ENCODE measurements around the gene C10orf105.

Gene C10orf105

GRCh38 chr10:71683301-71683700 lies 36.3 kb downstream of the C10orf105 start:
- WGBS (ENCODE audit: insufficient coverage): 98% methylated on average over 7 of the region's 7 CpGs
- ChIA-PET CTCF (interaction anchor here (0.7 to 1.0 kb wide), 2 partner anchors 25 to 93 kb away, joined by 3 read pairs; no protein-coding TSS in a partner anchor), POLR2A (no interaction called here)
- DNase-seq: no peak
- peaks cover 0 to 28% (median 6%) of the 10 kb centered on the region in 4 experiments for H3K4me1 ChIP-seq (ENCODE audit: control extremely low read depth in 1 of 4, control insufficient read depth in 4 of 4, insufficient read depth in 4 of 4, low read length in 3 of 4)
- H3K27me3 ChIP-seq (replicated peaks in 2 of 5; ENCODE audit: control insufficient read depth in 4 of 5, insufficient read depth in 5 of 5, low read length in 4 of 5): no peaks in the 10 kb centered on the region
- H3K9me3 ChIP-seq (ENCODE audit: control extremely low read depth in 1 of 5, control insufficient read depth in 4 of 5, insufficient read depth in 2 of 5, low read depth in 1 of 5, low read length in 4 of 5): no peaks in the 10 kb centered on the region
- no peak overlapping the region for H3K4me3 ChIP-seq (ENCODE audit: control insufficient read depth in 1 of 7, extremely low read depth in 1 of 7, insufficient read depth in 4 of 7, low read depth in 2 of 7, low read length in 6 of 7)
- no peaks in the 10 kb centered on the region for H3K36me3 ChIP-seq (ENCODE audit: control insufficient read depth in 4 of 4, insufficient read depth in 4 of 4, low read length in 3 of 4)
- no peak overlapping the region for H3K27ac ChIP-seq (ENCODE audit: insufficient read depth in 1 of 2, low read depth in 1 of 2, low read length in 2 of 2, poor library complexity in 1 of 2, severe bottlenecking in 2 of 2)

DNA sequence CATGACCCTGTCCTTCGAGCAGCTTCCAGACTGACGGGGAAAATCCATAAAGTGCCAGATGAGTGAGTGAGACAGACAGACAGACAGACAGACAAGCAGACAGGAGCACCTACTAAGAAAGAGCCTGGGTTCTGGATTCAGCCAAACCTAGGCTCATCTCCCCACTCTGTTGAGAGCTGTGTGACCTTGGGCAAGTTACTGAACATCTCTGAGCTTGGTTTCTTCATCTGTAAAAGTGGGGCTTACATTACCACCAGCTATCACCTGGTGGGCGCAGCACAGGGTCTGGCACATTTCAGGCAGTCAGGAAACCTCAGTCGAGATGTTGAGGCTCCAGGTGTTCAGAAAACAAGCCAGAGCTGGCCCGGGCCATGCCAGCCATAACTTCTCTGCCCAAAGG lies 37.6 kb downstream of the C10orf105 start:
- Histone ChIP-seq H3K9me3 (ENCODE audit: control extremely low read depth in 1 of 5, control insufficient read depth in 4 of 5, insufficient read depth in 2 of 5, low read depth in 1 of 5, low read length in 4 of 5) (no peaks in the 10 kb centered on the region), H3K4me3 (ENCODE audit: control insufficient read depth in 1 of 7, extremely low read depth in 1 of 7, insufficient read depth in 4 of 7, low read depth in 2 of 7, low read length in 6 of 7) (no peak overlapping the region), H3K27ac (ENCODE audit: insufficient read depth in 1 of 2, low read depth in 1 of 2, low read length in 2 of 2, poor library complexity in 1 of 2, severe bottlenecking in 2 of 2) (no peak overlapping the region), H3K27me3 (replicated peaks in 2 of 5; ENCODE audit: control insufficient read depth in 4 of 5, insufficient read depth in 5 of 5, low read length in 4 of 5) (no peaks in the 10 kb centered on the region), H3K4me1 (ENCODE audit: control extremely low read depth in 1 of 4, control insufficient read depth in 4 of 4, insufficient read depth in 4 of 4, low read length in 3 of 4) (peaks cover 0 to 32% (median 6%) of the 10 kb centered on the region in 4 experiments), H3K36me3 (ENCODE audit: control insufficient read depth in 4 of 4, insufficient read depth in 4 of 4, low read length in 3 of 4) (no peaks in the 10 kb centered on the region)
- POLR2A ChIA-PET: no interaction called here
- 100% methylated on average over 5 of the region's 5 CpGs for WGBS (ENCODE audit: insufficient coverage)
- CTCF ChIA-PET: interaction anchor here (1.1 to 1.2 kb wide), 3 partner anchors 13 to 18 kb away, joined by 3 to 5 read pairs (median 4); no protein-coding TSS in a partner anchor
- no peak for DNase-seq

DNA sequence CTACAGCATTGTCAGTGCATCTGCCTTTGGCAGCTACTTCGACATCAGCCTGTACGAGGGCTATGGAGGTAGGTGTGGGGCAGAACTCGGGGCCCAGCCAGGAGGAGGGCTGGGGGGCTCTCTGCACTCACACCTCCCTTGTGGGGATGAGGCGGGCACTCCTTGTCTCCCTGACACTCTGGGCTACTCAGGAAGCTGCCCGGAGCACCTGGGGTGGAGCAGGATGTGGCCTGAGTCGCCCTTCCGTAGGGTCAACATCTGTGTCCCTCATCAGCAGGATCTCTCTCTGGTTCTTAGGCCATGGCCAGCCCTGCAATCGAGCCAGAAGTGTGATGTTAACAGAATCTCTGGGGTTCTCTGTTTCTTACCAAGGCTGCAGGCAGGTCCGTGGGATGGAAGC lies 40.2 kb downstream of the C10orf105 start:
- 96% methylated on average over 7 of the region's 9 CpGs for WGBS (ENCODE audit: insufficient coverage)
- Histone ChIP-seq H3K9me3 (ENCODE audit: control extremely low read depth in 1 of 5, control insufficient read depth in 4 of 5, insufficient read depth in 2 of 5, low read depth in 1 of 5, low read length in 4 of 5) (no peaks in the 10 kb centered on the region), H3K27ac (ENCODE audit: insufficient read depth in 1 of 2, low read depth in 1 of 2, low read length in 2 of 2, poor library complexity in 1 of 2, severe bottlenecking in 2 of 2) (no peak overlapping the region), H3K27me3 (replicated peaks in 2 of 5; ENCODE audit: control insufficient read depth in 4 of 5, insufficient read depth in 5 of 5, low read length in 4 of 5) (no peaks in the 10 kb centered on the region), H3K4me1 (ENCODE audit: control extremely low read depth in 1 of 4, control insufficient read depth in 4 of 4, insufficient read depth in 4 of 4, low read length in 3 of 4) (peaks cover 0 to 20% (median 5%) of the 10 kb centered on the region in 4 experiments), H3K4me3 (ENCODE audit: control insufficient read depth in 1 of 7, extremely low read depth in 1 of 7, insufficient read depth in 4 of 7, low read depth in 2 of 7, low read length in 6 of 7) (no peak overlapping the region), H3K36me3 (ENCODE audit: control insufficient read depth in 4 of 4, insufficient read depth in 4 of 4, low read length in 3 of 4) (no peaks in the 10 kb centered on the region)
- CTCF ChIA-PET: interaction anchor here (1.0 to 1.4 kb wide), 6 partner anchors 10 to 336 kb away, joined by 3 to 5 read pairs (median 3); no protein-coding TSS in a partner anchor
- POLR2A ChIA-PET: no interaction called here
- no peak for DNase-seq

DNA sequence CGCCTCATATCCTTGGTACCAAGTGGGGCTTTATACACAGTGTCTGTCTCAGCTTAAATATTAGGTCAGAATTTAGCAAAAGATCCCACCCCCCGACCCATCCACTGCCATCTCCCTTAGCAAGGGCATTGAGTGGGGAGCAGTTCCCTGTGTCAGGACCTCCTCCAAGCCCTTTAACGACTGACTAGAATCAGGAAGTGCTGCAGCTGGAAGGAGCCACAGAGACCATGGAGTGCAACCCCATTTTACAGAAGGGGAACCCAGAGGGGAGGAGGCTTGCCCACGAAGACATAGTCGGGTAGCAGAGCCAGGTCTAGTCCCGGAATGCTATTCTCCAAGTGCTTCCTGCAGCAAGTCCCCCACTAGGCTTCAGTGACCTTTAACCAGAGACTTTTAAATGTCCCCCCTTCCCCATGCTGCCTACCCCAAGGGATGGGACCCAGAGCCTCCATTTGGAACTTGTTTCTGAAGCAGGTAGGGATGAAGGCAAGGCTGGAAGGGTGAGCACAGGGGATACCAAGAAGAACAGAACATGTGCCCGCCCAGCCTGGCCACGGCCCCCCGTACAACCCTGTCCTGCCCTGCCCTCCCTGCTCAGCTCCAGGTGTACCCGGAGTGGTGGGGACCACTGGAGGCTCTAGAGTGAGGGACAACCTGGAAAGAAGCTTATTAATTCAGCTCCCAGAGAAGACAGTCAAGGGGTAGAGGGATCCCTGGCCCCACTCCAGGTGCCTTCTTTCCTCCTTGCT lies 41.3 kb downstream of the C10orf105 start:
- POLR2A ChIA-PET: no interaction called here
- CTCF ChIA-PET: interaction anchor here (0.9 to 1.4 kb wide), 5 partner anchors 11 to 334 kb away, joined by 3 to 5 read pairs (median 3); no protein-coding TSS in a partner anchor
- 86% methylated on average over 9 of the region's 10 CpGs for WGBS (ENCODE audit: insufficient coverage)

DNA sequence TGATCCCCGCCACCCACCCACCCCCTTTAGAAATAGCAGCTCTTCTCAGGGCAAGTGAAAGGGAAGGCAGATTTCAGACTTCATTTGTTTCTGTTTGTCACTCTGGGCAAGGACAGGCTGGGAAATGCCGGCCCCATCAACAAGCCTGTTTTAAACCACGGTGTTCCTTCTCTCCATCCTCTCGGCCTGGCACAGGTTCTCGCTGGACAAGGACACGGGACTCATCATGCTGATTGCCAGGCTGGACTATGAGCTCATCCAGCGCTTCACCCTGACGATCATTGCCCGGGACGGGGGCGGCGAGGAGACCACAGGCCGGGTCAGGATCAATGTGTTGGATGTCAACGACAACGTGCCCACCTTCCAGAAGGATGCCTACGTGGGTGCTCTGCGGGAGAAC lies 42.3 kb downstream of the C10orf105 start:
- Histone ChIP-seq H3K27ac (ENCODE audit: insufficient read depth in 1 of 2, low read depth in 1 of 2, low read length in 2 of 2, poor library complexity in 1 of 2, severe bottlenecking in 2 of 2) (no peak overlapping the region), H3K27me3 (replicated peaks in 2 of 5; ENCODE audit: control insufficient read depth in 4 of 5, insufficient read depth in 5 of 5, low read length in 4 of 5) (no peaks in the 10 kb centered on the region), H3K36me3 (ENCODE audit: control insufficient read depth in 4 of 4, insufficient read depth in 4 of 4, low read length in 3 of 4) (no peaks in the 10 kb centered on the region), H3K4me1 (ENCODE audit: control extremely low read depth in 1 of 4, control insufficient read depth in 4 of 4, insufficient read depth in 4 of 4, low read length in 3 of 4) (peaks cover 0 to 21% (median 0%) of the 10 kb centered on the region in 4 experiments), H3K4me3 (ENCODE audit: control insufficient read depth in 1 of 7, extremely low read depth in 1 of 7, insufficient read depth in 4 of 7, low read depth in 2 of 7, low read length in 6 of 7) (no peak overlapping the region), H3K9me3 (ENCODE audit: control extremely low read depth in 1 of 5, control insufficient read depth in 4 of 5, insufficient read depth in 2 of 5, low read depth in 1 of 5, low read length in 4 of 5) (no peaks in the 10 kb centered on the region)
- POLR2A ChIA-PET: no interaction called here
- DNase-seq: no peak
- CTCF ChIA-PET: interaction anchor here (0.9 to 1.4 kb wide), 2 partner anchors 18 to 38 kb away, joined by 3 read pairs; no protein-coding TSS in a partner anchor
- 98% methylated on average over 16 of the region's 17 CpGs for WGBS (ENCODE audit: insufficient coverage)

More for the DNA sequence above, 41.3 kb downstream of the C10orf105 start:
- no peaks in the 10 kb centered on the region for H3K36me3 ChIP-seq (ENCODE audit: control insufficient read depth in 4 of 4, insufficient read depth in 4 of 4, low read length in 3 of 4)
- no peak for DNase-seq
- no peak overlapping the region for H3K4me3 ChIP-seq (ENCODE audit: control insufficient read depth in 1 of 7, extremely low read depth in 1 of 7, insufficient read depth in 4 of 7, low read depth in 2 of 7, low read length in 6 of 7)
- H3K27me3 ChIP-seq (replicated peaks in 2 of 5; ENCODE audit: control insufficient read depth in 4 of 5, insufficient read depth in 5 of 5, low read length in 4 of 5): no peaks in the 10 kb centered on the region
- H3K9me3 ChIP-seq (ENCODE audit: control extremely low read depth in 1 of 5, control insufficient read depth in 4 of 5, insufficient read depth in 2 of 5, low read depth in 1 of 5, low read length in 4 of 5): no peaks in the 10 kb centered on the region
- no peak overlapping the region for H3K27ac ChIP-seq (ENCODE audit: insufficient read depth in 1 of 2, low read depth in 1 of 2, low read length in 2 of 2, poor library complexity in 1 of 2, severe bottlenecking in 2 of 2)
- H3K4me1 ChIP-seq (ENCODE audit: control extremely low read depth in 1 of 4, control insufficient read depth in 4 of 4, insufficient read depth in 4 of 4, low read length in 3 of 4): peaks cover 0 to 16% (median 2%) of the 10 kb centered on the region in 4 experiments

GRCh38 chr10:71675295-71675970 lies 44.1 kb downstream of the C10orf105 start:
- WGBS (ENCODE audit: insufficient coverage): 100% methylated on average over 5 of the region's 6 CpGs
- no peaks in the 10 kb centered on the region for H3K9me3 ChIP-seq (ENCODE audit: control extremely low read depth in 1 of 5, control insufficient read depth in 4 of 5, insufficient read depth in 2 of 5, low read depth in 1 of 5, low read length in 4 of 5)
- H3K27ac ChIP-seq (ENCODE audit: insufficient read depth in 1 of 2, low read depth in 1 of 2, low read length in 2 of 2, poor library complexity in 1 of 2, severe bottlenecking in 2 of 2): no peak overlapping the region
- H3K36me3 ChIP-seq (ENCODE audit: control insufficient read depth in 4 of 4, insufficient read depth in 4 of 4, low read length in 3 of 4): no peaks in the 10 kb centered on the region
- no peak for DNase-seq
- POLR2A ChIA-PET: interaction anchor here (0.6 kb wide), 1 partner anchor 297 kb away, joined by 3 read pairs; no protein-coding TSS in a partner anchor
- H3K27me3 ChIP-seq (replicated peaks in 2 of 5; ENCODE audit: control insufficient read depth in 4 of 5, insufficient read depth in 5 of 5, low read length in 4 of 5): no peaks in the 10 kb centered on the region
- CTCF ChIA-PET: interaction anchor here (1.1 to 1.8 kb wide), 3 partner anchors 12 to 51 kb away, joined by 3 to 4 read pairs (median 4); no protein-coding TSS in a partner anchor
- H3K4me1 ChIP-seq (ENCODE audit: control extremely low read depth in 1 of 4, control insufficient read depth in 4 of 4, insufficient read depth in 4 of 4, low read length in 3 of 4): peaks cover 0 to 24% (median 0%) of the 10 kb centered on the region in 4 experiments
- no peak overlapping the region for H3K4me3 ChIP-seq (ENCODE audit: control insufficient read depth in 1 of 7, extremely low read depth in 1 of 7, insufficient read depth in 4 of 7, low read depth in 2 of 7, low read length in 6 of 7)
